ENCODE data around the gene TUBA4A.

DNA sequence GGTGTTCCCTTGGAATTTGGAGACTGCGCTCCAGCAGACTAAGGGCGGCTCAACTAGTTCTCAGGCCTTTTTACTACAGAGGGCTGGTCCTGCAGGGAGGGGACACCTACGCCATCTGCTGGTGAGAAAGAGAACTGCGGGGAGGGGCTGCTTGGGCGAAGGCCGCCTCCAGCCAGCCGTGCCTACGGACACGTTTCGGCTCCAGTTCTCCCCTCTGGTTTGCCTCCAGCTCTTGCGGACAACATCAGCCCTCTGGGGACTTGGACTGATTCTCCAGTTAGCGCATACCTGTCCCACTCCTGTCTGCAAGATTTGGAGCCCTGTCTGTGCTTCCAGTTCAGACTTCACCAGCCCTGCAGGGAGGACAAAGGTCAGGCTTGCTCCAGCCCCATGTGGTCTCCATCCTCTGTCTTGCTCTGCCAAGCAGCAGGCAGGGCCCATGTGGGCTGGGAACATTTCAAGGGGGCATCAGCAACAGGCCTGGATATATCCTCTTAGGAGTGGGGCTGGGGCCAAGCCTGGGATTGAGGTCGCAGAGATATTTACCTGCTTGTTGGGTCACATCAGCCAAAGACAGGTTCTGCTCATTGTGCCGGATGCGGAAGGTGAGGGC, 45.1 kb upstream of the TUBA4A start:
- TF ChIP-seq, protein P1, sequence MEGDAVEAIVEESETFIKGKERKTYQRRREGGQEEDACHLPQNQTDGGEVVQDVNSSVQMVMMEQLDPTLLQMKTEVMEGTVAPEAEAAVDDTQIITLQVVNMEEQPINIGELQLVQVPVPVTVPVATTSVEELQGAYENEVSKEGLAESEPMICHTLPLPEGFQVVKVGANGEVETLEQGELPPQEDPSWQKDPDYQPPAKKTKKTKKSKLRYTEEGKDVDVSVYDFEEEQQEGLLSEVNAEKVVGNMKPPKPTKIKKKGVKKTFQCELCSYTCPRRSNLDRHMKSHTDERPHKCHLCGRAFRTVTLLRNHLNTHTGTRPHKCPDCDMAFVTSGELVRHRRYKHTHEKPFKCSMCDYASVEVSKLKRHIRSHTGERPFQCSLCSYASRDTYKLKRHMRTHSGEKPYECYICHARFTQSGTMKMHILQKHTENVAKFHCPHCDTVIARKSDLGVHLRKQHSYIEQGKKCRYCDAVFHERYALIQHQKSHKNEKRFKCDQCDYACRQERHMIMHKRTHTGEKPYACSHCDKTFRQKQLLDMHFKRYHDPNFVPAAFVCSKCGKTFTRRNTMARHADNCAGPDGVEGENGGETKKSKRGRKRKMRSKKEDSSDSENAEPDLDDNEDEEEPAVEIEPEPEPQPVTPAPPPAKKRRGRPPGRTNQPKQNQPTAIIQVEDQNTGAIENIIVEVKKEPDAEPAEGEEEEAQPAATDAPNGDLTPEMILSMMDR (IDR thresholded peaks at IDR 0.05) = peak; percentile 89 to 96 (median 91)
- no peak for TF ChIP-seq EP300 (IDR thresholded peaks at IDR 0.05)
